NCI-H226 (cell line): ENCODE data around the gene NUDT16L1.

Source experiments
- DNase-seq: peaks from one replicate; pipeline ENCODE4 v3.0.0-alpha.2; 2015

The NUDT16L1 gene

DNA sequence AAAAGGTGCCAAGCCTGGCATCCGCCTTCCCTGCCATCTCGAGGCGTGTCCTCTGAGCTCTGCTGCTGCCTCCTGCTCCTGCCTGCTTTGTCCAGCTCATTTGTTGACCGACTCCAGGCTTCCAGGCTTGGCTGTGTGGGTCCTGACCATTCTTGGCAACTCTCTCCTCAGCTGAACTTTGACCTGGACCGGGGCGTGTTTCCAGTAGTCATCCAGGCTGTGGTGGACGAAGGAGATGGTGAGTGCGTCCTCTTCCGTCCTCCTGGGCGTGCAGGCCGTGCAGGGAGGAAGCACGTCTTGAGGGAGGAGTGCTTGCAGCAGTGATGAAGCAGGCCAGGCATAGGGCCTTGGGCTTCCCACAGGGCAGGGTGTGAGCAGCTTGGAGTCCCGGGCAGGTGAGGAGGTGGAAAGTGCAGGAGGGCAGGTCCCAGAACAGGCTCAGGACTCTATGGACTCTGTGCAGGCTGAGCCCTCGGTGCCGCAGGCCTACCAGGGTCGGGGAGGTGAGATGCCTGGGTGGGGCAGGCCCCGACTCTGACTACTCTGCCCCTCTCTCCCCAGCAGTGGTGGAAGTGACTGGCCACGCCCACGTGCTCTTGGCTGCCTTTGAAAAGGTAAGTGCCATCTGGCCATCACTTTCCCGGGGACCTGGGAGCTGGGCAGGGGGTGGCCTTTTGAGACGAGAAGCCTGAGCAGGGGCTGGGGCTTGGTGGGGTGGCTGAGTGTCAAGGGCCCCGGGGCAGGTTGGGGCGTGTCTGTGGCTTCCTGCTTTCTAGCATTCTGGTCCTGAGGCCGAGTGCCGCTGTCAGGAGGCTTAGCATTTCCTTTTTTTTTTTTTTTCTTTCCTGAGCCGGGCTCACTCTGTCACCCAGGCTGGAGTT lies 28.6 kb upstream of the NUDT16L1 start:
- no peak for DNase-seq

DNA sequence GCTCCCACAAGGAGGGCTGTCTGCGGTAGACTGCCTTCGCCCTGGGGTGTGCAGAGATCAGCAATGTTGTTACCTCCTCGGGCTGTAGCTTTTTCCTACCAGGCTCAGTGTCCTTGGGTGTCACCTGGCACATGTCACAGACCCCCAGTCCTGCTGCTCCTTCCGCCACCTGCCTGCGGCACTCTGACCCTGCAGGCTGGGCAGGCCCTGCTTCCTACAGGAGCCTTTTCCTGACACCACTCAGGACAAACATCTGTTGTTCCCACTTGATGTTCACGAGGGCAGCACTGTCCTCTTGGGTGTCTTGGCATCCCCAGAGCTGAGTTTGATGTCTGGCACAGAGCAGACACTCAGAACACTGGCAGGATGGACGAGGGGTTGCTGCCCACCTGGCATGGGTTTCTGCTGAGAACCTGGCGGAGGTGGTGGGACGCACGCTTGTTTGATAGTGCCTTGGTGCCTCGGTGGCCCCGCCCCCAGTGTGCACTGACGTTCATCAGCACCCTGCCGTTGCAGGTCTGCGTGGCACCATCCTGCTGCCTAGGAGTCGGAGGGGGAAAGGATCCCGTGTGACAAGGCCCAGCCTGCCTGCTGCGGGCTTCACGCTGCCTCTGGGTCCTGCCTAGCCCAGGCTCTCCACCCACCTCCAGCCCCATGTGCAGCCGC lies 26.7 kb upstream of the NUDT16L1 start:
- no peak for DNase-seq

DNA sequence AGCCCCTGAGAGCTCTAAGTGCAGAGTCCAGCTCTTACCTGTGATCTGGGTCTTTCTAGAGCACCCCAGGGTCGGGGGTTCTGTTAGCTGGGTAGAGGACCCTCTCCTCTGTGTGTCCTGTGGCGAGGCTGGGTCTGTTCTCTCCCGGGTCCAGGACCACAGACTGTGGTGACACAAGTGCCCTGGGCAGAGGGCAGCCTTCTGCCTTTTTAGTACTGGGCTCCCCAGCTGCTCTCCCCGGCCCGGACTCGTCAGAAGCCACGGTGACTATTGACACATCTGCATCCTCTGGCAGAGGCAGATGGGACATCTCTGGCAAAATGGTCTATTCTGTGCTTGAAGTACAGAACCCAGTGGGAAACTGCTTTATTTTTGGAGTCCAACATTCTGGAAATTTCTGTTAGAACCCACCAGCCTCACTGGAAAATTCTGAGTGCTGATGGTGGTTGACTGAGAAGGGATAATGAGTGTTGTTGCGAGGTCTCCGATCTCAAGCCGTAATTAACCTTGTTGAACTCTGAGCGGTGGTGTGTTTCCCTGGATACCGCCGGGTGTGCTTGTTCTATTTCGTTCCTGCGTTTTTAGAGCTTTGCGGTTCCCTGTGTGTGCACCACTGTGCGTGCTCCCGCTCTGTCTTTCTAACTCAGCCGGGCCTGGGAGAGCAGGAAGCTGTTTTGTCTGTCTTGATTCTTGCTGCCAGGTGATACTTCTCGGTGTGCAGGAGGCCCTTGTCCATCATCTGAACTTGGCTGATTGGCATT lies 26.0 kb upstream of the NUDT16L1 start:
- DNase-seq = no peak

DNA sequence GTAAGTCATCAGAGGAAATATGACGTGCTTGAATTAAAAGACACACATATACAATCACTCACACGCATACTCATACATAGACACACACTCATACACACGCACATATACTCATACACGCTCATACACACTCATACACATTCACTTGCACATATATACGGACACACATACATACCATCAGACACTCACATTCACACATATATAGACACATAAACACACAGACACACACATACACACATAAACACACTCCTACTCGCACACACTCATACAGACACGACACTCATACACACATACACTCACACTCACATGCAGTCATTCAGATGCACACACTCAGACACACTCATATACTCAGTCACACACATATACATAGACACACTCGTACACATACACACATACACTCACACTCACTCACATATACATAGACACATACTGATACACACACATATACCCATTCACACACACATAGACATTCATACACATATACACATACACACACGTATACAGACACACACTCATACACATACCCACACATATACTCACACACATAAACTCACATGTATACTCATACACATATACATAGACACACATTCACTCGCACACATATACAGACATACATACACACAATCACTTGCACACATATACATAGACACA lies 24.9 kb upstream of the NUDT16L1 start:
- DNase-seq = no peak

DNA sequence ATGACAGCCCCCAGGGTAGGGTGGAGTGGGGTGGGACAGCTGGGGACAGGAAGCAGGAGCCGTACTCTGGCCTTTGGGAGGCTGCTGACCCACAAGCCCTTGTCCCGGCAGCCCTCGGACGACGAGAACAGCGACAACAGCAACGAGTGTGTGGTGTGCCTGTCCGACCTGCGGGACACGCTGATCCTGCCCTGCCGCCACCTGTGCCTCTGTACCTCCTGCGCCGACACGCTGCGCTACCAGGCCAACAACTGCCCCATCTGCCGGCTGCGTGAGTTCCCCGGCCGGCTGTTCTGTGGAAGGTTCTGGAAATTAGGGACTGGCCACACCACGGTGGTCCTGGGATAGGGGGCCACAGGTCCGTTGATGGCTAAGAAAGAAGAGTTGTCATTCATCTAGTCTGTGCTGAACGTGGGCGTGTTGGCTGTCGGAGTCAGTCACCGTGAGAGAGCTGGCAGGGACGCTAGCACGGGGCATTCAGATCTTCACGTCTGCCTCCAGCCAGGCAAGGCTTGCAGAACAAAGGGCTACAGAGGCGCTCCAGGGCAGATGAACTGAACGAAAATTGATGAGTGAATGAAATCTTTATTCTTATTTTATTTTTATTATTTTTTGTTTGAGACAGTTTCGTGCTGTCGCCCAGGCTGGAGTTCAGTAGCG lies 19.8 kb upstream of the NUDT16L1 start:
- no peak for DNase-seq

DNA sequence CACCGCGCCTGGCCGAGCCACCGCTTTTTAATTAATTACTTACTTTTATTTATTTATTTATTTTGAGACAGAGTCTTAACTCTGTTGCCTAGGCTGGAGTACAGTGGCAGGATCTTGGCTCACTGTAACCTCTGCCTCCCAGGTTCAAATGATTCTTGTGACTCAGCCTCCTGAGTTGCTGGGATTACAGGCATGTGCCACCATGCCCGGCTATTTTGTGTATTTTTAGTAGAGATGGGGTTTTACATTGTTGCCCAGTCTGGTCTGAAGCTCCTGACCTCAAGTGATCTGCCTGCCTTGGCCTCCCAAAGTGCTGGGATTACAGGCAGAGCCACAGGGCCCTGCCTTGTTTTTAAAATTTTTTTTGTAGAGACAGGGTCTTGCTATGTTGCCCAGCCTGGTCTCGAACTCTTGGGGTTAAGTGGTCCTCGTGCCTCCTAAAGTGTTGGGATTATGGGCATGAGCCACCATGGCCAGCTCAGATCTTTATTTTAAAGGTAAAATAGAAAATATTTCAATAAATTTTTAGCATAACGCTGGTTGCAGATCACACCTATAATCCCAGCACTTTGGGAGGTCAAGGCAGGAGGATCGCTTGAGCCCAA lies 18.3 kb upstream of the NUDT16L1 start:
- no peak for DNase-seq

DNA sequence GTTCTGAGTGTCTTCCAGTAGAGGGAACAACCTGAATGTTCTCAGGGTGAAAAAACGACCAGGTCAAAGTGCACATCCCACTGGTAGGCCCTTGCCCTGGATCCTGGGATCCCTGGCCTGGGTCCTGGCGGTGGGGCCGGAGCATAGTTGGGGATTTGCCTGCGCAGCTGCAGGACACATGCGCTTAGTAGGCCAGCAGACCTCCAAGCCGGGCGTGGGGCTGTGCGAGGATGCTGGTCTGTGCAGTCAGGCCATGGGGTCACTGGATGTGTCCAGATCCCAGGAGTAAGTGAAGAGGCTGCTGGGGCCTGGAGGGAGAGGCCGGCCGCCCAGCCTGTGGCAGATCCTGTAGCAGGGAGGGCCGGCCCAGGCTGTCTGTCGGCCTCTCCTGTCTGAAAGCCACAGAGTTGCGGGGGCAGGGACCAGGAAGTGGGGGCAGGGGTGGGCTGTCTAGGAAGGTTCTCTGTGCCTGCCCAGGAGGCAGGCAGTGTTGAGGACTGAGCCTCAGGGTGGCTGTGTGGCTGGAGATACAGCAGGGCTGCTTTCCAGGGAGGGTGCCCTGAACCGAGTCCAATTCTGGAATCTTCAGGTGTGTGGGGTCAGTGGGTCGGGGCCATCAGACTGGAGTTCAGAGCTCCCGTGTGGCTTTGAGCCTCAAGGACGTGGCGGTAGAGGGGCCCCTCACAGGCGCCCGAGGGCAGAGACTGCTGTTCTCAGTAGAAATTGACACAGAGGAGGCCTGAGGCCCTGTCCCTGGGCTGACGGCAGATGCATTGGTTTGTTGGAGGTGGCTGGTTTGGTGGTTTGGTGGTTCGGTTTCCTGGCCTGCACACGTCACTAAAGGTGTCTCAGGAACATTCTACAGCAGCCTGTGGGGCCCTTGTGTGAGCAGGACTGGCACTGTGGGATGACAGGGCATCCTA lies 17.2 kb upstream of the NUDT16L1 start:
- no peak for DNase-seq

DNA sequence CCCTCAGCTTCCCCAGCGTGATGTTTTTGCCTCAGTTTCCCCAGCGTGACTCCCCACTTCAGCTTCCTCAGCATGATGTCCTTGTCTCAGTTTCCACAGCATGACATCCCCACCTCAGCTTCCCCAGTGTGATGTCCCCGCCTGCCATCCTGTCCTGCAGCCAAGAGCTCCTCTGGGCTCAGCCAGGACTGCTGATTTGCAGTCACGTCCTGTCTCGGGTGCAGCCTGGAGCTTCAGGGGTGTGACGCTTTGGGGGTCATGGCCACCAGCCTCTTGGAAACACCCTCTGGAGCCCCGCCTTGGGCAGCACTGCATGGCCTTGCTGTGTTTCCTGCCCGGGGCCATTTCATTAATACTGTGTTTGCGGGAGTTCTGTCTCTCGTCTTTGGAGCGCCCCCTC lies 16.5 kb upstream of the NUDT16L1 start:
- no peak for DNase-seq

DNA sequence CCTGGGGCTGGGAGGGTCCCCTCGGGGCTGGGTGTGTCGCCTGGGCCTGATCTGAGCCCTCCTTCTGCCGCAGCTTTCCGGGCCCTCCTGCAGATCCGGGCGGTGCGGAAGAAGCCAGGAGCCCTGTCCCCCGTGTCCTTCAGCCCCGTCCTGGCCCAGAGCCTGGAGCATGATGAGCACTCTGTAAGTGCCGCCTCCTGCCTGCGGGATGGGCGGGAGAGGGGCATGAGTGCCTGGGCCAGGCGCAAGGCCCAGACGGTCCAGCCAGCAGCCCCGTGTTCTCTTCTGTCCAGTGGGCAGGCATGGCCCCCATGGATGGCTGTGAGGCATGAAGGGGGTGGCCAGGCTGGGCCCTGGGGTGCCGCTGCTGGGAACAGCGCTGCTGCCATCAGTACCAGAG lies 16.0 kb upstream of the NUDT16L1 start:
- no peak for DNase-seq

DNA sequence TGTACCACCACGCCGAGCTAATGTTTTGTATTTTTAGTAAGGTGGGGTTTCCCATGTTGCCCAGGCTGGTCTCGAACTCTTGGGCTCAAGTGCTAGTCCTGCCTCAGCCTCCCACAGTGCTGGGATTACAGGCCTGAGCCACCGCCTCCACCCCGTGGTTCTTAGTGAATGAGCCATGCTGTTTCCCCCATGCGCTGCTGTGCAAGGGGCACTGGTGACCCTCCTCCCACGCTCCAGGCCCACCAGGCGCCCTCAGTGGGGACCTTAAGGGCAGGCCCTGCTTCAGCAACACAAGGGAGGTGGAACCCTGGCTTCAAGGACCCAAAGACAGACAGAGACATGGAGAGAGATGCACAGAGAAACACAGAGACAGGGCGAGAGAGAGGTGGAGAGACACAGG lies 15.4 kb upstream of the NUDT16L1 start:
- DNase-seq = no peak

DNA sequence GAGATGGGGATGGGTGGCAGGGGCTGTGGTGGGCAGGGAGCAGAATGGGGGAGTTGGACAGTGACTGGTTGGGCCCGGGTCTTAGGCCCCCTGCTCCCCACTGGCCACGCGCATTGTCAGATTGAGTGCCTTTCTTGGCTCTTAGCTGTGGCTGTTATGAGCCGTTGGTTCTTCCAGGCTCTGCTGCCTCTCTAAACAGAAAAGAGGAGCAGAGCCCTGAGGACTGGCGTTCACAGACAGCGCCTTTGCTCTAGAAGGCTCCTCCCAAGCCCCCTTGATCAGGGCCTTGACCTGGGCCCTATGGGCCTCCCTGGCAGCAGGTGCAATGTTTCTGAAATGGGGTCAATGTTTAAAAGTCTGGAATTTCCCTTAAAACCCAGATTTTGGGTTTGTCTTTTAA lies 14.8 kb upstream of the NUDT16L1 start:
- DNase-seq = no peak

DNA sequence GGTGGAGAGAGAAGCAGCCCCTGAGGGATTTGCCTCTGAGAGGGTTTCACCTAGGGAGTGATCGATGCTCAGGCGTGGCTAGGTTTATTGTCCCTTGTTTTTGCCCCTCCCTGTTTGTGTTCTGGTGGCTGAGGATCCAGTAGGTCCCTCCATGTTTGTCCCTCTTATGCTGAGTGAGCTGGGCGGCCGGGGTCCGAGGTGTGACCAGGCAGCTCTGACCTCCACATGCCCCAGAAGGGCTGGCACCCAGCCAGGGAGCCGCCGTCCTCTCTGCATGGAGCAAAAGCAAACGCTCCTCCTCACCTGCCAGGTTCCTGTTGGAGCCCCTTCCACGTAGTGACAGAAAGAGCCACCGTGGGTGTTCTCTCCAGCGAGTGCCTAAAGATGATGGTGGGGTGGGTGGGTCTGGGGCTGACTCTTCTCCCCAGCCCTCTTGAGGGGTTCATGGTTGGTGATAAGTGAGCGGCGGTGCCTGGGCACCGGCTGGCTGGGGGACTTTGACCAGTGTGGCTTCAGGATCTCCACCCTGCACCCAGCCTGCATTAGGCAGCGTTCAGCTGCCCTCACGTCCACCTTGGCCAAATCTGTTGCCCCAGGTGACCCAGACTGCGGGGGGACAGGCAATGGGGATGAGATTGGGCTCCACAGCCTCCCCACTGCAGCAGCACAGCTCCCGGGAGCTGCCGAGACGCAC lies 14.1 kb upstream of the NUDT16L1 start:
- no peak for DNase-seq

DNA sequence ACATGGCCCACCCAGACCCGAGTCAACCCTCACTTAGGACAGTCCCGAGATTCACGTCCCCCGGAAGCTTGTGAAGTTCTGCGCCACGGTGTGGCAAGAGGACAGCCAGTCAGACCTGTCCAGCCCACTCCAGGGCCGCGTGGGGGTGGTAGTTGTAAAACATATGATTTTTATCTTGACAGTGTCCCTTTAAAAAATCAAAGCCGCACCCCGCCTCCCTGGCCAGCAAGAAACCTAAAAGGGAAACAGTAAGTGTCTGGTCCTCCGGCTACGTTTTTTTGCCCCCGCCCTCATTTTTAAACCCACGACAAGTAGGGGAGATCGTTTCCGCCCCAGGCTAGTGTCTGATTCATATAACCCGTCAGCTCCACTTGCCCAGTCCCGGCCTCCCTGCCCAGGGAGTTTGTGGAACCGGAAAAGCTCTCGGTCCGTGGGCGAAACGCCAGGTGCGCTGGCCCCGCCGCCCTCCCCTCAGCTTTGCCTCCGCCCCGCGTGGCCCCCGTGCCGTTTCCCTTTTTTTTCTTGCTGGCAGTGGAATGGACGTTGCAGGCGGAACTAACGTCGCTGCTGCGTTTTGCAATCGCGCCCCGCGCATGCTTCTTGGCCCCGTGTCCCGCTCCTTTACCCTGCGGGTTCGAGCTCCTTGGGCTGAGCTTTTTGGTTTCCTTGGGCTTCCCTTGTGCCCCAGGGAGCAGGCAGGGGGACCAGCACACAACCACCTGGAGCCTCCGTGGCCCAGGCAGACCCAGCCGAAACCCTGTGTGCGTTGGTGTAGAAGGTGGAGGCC lies 13.3 kb upstream of the NUDT16L1 start:
- DNase-seq = peak; percentile 95

DNA sequence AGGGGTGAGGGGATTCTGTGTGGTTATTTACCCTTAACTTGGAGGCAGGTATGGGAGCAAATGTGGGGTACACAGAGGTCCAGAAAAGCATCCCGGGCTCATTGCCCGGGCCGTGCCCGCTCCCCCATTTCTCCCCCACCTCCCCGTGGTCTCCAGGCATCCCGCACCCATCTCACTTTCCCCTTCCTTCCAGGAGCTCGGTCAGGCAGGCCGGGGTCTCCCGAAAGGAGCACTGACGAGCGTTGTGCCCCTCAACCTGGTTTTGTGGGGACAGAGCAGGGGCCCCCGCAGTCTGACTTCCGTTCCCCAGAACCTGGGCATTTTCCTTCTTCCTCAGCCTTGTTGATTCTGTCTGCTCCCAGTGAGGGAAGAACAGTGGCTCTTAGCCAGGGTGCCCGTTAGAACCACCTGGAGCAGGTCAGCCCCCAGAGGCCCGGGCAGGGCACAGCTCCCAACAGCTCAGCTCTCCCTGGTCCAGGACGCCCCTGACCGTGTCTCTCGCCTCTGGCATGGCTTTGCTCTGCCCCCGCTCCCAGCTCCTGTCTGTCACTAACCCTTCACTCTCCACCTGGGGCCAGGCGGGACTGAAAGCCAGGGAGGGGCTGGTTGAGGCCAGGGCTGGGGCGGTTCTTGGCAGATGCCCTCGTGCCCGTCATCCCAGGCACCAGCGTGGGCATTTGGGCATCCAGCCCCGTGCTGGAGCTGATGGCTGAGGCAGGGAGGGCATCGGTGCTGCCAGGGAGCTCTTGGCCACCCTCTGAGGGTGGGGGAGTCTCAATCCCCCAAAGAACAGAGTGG lies 12.5 kb upstream of the NUDT16L1 start:
- no peak for DNase-seq

DNA sequence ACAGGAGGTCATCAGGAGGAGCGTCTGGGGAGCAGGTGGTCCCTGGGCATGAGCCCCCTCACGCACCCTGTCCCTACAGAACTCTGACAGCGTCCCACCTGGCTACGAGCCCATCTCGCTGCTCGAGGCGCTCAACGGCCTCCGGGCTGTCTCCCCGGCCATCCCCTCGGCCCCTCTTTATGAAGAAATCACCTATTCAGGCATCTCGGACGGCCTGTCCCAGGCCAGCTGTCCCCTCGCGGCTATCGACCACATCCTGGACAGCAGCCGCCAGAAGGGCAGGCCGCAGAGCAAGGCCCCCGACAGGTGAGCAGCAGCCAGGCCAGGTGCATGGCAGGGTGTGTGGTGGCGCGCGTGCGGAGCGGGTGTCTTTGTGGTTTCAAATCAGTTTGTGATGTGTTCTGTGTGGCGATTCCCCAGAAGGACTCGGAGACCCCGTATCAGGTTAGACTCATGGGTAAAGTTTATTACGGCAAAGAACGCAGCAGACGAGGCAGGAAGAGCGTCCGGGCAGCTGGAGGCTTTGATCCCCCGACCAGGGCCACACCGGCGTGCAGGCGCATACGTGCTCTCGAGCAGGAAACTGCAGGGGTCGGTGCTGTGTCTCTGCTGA lies 11.8 kb upstream of the NUDT16L1 start:
- DNase-seq = no peak

DNA sequence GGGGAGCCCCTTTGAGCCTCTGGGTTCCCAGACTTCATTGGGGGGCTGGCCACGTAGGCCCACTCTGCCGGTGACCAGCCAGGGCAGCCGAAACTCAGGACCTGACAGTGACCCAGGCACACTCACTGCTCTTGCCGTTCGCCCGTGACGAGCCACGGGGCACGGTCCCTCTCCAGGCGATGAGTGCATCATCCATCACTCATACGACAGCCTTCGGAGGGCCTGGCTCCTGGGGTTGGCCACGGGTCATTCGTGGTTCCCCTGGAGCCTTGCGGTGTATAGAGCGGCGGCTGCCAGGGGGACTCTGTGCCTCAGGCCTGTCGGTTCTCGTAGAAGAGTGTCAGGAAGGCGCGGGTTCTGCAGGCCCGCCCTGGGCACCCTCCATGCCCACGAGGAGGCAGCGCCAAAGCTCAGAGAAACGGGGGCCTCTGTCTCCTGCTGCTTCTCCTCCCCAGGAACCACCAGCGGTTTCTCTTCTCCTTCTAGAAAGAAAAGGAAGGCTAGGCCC lies 11.2 kb upstream of the NUDT16L1 start:
- DNase-seq = no peak

DNA sequence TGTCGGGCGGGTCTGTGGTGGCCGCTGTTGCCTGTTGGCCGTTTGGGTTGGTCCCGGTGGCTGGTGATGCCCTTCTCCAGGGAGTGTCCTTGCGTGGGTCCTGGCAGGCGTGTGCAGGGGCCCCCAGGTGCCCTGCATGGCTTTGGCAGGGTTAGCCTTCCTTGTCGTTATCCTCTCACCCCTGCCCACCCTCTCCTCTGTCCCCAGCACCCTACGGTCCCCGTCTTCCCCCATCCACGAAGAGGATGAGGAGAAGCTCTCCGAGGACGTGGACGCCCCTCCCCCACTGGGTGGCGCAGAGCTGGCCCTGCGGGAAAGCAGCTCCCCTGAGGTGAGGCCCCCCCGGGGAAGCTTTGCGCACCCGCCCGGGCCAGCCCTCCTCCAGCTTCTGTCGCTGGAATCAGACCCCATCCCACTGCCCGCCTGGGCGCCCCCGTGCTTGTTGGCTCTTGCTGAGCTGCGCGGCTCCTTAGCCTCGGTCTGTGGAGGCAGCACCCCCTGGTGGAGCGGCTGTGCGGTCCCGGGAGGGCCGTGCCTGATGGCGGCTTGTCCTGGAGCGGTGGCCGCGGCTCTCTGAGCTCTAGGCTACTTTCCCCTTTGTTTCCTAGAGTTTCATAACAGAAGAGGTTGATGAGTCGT lies 10.6 kb upstream of the NUDT16L1 start:
- no peak for DNase-seq
